HPDE6-E6E7 (cell line): ENCODE data around the gene CXCL10.
"Not testable (repeated sequence)": the region's sequence is repeated elsewhere in the genome, so short reads cannot be mapped to it uniquely, and the experiment has no call there.

Source experiments
- DNase-seq: peaks from one replicate; pipeline ENCODE4 v3.0.0; 2011; ENCODE audit warnings: missing footprints; ENCODE audit errors: extremely low spot score

The CXCL10 gene

GRCh38 chr4:76023389-76023788, at the start of gene CXCL10:
TSS of gene CXCL10 (minus strand) at chr4:76023497. CDS start at chr4:76023431, 66 bp downstream.
- DNase-seq, result no peak

GRCh38 chr4:76072760-76073159, 49.5 kb upstream of the CXCL10 start:
- DNase-seq, result no peak

DNA sequence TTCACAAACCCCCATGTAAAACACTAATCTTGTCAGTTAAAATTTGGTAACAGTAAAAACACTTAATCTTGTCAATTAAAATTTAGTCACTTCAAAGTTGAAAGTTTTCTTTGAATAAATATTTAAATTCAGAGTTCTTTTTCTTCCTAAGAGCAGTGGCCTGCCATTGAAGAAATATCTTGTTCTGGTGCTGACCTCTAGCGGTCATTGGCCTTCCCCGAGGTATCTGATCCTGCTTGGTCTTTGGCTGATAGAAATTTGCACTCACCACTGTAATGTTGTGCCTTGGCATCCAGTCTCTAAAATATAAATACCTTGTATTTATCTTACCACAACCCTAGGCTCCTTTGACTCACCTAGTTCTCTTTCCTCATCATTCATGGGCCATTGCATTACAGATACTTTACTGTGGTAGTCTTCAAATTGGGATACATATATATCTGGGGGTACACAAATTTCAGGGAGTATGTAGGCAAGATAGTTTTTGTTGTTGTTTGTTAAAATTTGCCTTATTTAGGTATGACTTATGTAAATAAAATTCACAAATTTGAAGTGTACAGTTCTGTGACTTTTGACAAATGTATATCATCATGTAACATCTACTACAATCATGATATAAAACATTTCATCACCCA, 44.5 kb upstream of the CXCL10 start:
- peak; percentile 58 for DNase-seq

GRCh38 chr4:76066546-76066945, 43.2 kb upstream of the CXCL10 start:
- no peak for DNase-seq

DNA sequence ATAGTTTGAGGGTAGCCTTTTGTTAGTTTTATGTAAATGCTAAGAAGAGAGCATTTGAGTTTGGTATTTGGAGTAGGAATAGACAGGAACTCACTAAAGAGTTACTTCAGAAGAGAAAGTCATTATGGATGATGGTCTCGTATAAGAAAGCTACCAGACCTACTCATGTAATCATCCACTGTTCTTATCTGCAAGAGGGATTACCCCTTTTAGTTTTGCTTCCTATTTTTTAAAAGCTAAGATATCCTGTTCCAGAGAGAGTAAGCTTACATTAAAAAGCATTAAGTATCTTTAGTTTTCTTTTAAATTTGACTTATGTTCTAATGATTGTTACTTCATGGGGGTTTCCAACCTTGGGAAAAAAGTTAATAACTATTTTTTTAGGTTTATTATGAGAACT, 38.7 kb upstream of the CXCL10 start:
- no peak for DNase-seq

DNA sequence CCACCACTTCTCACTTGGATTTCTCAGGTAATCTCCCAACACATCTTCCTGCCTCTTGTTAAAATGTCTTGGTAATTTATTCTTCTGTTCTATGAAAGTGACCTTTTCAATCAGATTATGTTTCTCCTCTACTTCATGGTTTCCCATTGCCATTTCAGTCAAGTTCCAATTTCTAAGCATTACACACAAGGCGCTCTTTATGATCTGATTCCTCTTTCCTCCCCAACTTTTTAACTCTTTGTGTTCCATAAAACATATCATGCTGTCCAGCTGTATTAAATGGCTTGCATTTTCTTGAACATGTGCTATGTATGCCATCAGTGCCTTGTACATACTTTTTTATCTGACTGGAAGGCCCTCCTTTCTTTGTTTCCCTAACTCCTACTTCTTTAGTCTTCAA, 38.1 kb upstream of the CXCL10 start:
- no peak for DNase-seq

GRCh38 chr4:76060506-76060905, 37.2 kb upstream of the CXCL10 start:
- no peak for DNase-seq

DNA sequence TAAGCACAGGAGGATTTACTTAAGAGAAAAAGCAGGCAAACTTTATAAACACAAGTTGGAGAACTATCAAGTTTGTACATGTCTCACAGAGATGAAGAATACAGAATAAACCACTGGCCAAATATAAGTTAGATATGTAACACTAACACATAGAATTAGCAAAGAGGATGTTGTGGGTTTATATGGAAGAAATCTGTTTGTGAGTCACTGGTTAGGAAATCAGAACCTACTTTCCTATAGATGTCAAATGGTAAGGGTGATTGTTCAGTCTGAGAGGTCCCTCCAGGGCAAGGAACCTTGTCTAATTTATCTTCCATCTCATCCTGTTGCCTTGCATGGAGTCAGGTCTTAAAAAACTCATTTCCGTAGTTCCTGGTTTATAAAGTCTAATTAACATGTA, 36.5 kb upstream of the CXCL10 start:
- peak; percentile 53 for DNase-seq

GRCh38 chr4:76058888-76059426, 35.7 kb upstream of the CXCL10 start:
- no peak for DNase-seq

GRCh38 chr4:76058302-76058701, 35.0 kb upstream of the CXCL10 start:
- no peak for DNase-seq

DNA sequence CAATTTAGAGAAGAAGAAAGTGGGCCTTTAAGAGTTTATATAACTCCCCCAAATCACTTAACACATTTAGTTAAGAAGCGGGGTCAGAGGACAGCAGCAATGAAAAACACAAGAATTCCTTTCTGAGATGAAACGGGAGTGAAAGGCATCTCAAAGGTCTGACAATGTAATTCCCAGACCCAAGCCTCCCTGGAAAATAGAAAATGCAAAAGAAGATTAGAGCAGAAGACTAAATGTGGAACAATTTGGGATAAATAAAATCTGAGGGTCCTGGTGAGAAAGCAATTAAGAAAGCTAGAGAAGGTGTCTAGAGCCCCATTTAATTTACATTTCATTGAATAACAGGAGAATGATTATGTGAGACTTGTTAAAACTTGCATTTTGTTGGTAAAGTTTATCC, 32.1 kb upstream of the CXCL10 start:
- DNase-seq, result no peak

- no peak for DNase-seq
Observed at GRCh38 chr4:76055016-76055415, 31.7 kb upstream of the CXCL10 start.

GRCh38 chr4:76053730-76054129, 30.4 kb upstream of the CXCL10 start:
- DNase-seq, result no peak

GRCh38 chr4:76050560-76051050, 27.3 kb upstream of the CXCL10 start:
- DNase-seq, result not testable (repeated sequence)

DNA sequence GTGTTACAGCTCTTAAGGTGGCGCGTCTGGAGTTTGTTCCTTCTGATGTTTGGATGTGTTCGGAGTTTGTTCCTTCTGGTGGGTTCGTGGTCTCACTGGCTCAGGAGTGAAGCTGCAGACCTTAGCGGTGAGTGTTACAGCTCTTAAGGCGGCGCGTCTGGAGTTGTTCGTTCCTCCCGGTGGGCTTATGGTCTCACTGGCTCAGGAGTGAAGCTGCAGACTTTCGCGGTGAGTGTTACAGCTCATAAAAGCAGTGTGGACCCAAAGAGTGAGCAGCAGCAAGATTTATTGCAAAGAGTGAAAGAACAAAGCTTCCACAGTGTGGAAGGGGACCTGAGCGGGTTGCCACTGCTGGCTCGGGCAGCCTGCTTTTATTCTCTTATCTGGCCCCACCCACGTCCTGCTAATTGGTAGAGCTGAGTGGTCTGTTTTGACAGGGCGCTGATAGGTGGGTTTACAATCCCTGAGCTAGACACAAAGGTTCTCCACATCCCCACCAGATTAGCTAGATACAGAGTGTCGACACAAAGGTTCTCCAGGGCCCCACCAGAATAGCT, 26.6 kb upstream of the CXCL10 start:
- DNase-seq, result not testable (repeated sequence)

GRCh38 chr4:76044686-76045085, 21.4 kb upstream of the CXCL10 start:
- DNase-seq, result not testable (repeated sequence)

DNA sequence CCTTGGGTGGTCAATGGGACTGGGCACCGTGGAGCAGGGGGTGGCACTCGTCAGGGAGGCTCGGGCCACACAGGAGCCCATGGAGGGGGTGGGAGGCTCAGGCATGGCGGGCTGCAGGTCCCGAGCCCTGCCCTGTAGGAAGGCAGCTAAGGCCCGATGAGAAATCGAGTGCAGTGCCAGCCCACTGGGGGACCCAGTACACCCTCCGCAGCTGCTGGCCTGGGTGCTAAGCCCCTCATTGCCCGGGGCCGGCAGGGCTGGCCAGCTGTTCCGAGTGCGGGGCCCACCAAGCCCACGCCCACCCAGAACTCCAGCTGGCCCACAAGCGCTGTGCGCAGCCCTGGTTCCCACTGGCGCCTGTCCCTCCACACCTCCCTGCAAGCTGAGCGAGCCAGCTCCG, 20.0 kb upstream of the CXCL10 start:
- not testable (repeated sequence) for DNase-seq

GRCh38 chr4:76042241-76042998, 19.1 kb upstream of the CXCL10 start:
- peak; percentile 25 for DNase-seq

DNA sequence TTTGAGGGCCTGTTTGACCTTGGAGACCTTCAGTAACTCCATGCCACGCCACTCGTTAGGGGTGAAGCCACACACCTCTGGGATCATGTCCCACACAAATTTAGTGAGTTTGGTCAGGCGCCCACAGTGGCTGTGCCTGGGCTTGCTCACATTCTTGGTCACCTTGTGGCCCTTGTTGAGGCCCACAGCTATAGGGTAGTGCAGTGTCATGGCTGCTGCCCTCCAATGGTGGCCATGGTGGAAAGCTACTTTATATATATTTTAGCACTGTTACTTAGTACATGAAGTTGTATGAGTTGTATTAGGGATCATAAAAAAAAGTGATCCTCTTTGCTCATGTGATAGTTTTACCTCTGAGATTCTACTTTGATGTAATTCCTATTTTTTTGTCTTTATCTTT, 13.6 kb upstream of the CXCL10 start:
- DNase-seq, result no peak

- no peak for DNase-seq
Observed at GRCh38 chr4:76035799-76036380, 12.6 kb upstream of the CXCL10 start, which contains the start of gene CXCL11. TSS of gene CXCL11 (minus strand) at chr4:76036070. CDS start at chr4:76035987, 83 bp downstream.

GRCh38 chr4:76035141-76035540, 11.8 kb upstream of the CXCL10 start:
- DNase-seq, result no peak

DNA sequence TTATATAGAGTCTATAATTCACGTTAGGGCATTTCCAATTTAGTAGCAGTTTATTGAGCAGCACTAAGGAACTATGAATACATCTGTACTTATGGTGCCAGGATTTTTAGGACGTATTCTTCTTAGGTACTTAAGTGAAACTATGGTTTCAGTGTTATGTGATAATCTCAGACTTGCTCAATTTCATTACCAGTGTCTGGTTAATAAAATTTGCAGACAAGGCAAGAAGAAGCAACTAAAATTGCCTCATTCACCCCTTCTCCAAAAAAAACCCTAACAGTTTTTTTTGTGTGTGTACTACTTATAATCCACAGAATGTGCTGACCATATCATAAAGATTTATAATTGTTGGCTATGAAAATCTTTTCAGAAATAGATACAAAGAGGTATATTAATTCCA, 6.0 kb upstream of the CXCL10 start:
- no peak for DNase-seq
